Stimulated activated effector memory CD8-positive, alpha-beta T cell treated with anti-CD3 and anti-CD28 coated beads, Interleukin-12 subunit alpha, Interleukin-12 subunit beta, amount 100 ng/mL, for 72 hours (primary cell): ENCODE measurements around the gene RBM19.
A peak's percentile ranks its signal among the peaks of the same experiment; 100 is the strongest.
"Not testable (repeated sequence)": the region's sequence is repeated elsewhere in the genome, so short reads cannot be mapped to it uniquely, and the experiment has no call there.

Experiments used
- ATAC-seq: fragments of 150-1000 bp; cut with Tn5 transposase; 2 replicates; pipeline ENCODE4 v1.10.0; 2021
- DNase-seq, 2 donors: peaks; one replicate each; pipeline ENCODE4 v3.0.0; 2021 to 2022; ENCODE audit warnings: low spot score in 2 of 2
- H3K27ac Mint-ChIP-seq: one replicate; pipeline ENCODE4 v1.8.0; 2022; ENCODE audit warnings: mild to moderate bottlenecking, mixed read lengths
- H3K36me3 Mint-ChIP-seq: one replicate; pipeline ENCODE4 v1.8.0; 2022; ENCODE audit warnings: mild to moderate bottlenecking, mixed read lengths
- H3K4me1 Mint-ChIP-seq: one replicate; pipeline ENCODE4 v1.8.0; 2022; ENCODE audit warnings: mixed read lengths
- H3K4me3 Mint-ChIP-seq: one replicate; pipeline ENCODE4 v1.8.0; 2022; ENCODE audit warnings: mild to moderate bottlenecking, mixed read lengths
- H3K9me3 Mint-ChIP-seq: one replicate; pipeline ENCODE4 v1.8.0; 2022; ENCODE audit warnings: mixed read lengths

RBM19 gene

GRCh38 chr12:113825705-113826104, 140.4 kb downstream of the RBM19 start:
- no peak for ATAC-seq
- H3K27ac Mint-ChIP-seq = peak overlapping the region; percentile 59
- no peak for DNase-seq
- H3K36me3 Mint-ChIP-seq = peaks cover 8% of the 10 kb centered on the region
- H3K4me3 Mint-ChIP-seq = no peak overlapping the region
- no peaks in the 10 kb centered on the region for H3K9me3 Mint-ChIP-seq
- no peaks in the 10 kb centered on the region for H3K4me1 Mint-ChIP-seq

GRCh38 chr12:113823816-113824215, 142.3 kb downstream of the RBM19 start:
- Mint-ChIP-seq H3K27ac (peak overlapping the region; percentile 9), H3K36me3 (peaks cover 23% of the 10 kb centered on the region), H3K4me1 (no peaks in the 10 kb centered on the region), H3K4me3 (no peak overlapping the region), H3K9me3 (no peaks in the 10 kb centered on the region)
- ATAC-seq (no peak), DNase-seq (no peak)

- H3K4me1 Mint-ChIP-seq = no peaks in the 10 kb centered on the region
- ATAC-seq (no peak), DNase-seq (no peak)
- no peak overlapping the region for H3K4me3 Mint-ChIP-seq
- peaks cover 30% of the 10 kb centered on the region for H3K36me3 Mint-ChIP-seq
- H3K9me3 Mint-ChIP-seq = no peaks in the 10 kb centered on the region
- H3K27ac Mint-ChIP-seq = peak overlapping the region; percentile 9
Measured at GRCh38 chr12:113823016-113823415, 143.1 kb downstream of the RBM19 start.

- peak overlapping the region; percentile 67 for H3K27ac Mint-ChIP-seq
- ATAC-seq (no peak), DNase-seq (no peak)
- H3K9me3 Mint-ChIP-seq = no peaks in the 10 kb centered on the region
- H3K36me3 Mint-ChIP-seq = peaks cover 49% of the 10 kb centered on the region
- H3K4me3 Mint-ChIP-seq = no peak overlapping the region
- no peaks in the 10 kb centered on the region for H3K4me1 Mint-ChIP-seq
Measured at GRCh38 chr12:113820842-113821241, 145.3 kb downstream of the RBM19 start.

GRCh38 chr12:113820309-113820708, 145.8 kb downstream of the RBM19 start:
- Mint-ChIP-seq H3K27ac (peak overlapping the region; percentile 67), H3K4me1 (no peaks in the 10 kb centered on the region), H3K9me3 (no peaks in the 10 kb centered on the region), H3K4me3 (no peak overlapping the region), H3K36me3 (peaks cover 49% of the 10 kb centered on the region)
- DNase-seq (no peak), ATAC-seq (no peak)

- Mint-ChIP-seq H3K9me3 (no peaks in the 10 kb centered on the region), H3K27ac (peak overlapping the region; percentile 63), H3K36me3 (peaks cover 53% of the 10 kb centered on the region), H3K4me1 (no peaks in the 10 kb centered on the region), H3K4me3 (no peak overlapping the region)
- DNase-seq = no peak
- ATAC-seq = no peak
Measured at GRCh38 chr12:113819495-113819894, 146.6 kb downstream of the RBM19 start.

GRCh38 chr12:113818833-113819232, 147.3 kb downstream of the RBM19 start:
- ATAC-seq (no peak), DNase-seq (no peak)
- Mint-ChIP-seq H3K36me3 (peaks cover 57% of the 10 kb centered on the region), H3K4me1 (no peaks in the 10 kb centered on the region), H3K4me3 (no peak overlapping the region), H3K9me3 (no peaks in the 10 kb centered on the region), H3K27ac (peak overlapping the region; percentile 63)

- Mint-ChIP-seq H3K4me1 (no peaks in the 10 kb centered on the region), H3K27ac (no peak overlapping the region), H3K36me3 (peaks cover 56% of the 10 kb centered on the region), H3K9me3 (no peaks in the 10 kb centered on the region), H3K4me3 (no peak overlapping the region)
- ATAC-seq = no peak
- DNase-seq = no peak
Measured at GRCh38 chr12:113818283-113818682, 147.8 kb downstream of the RBM19 start.

GRCh38 chr12:113816866-113817265, 149.3 kb downstream of the RBM19 start:
- no peak for DNase-seq
- H3K4me3 Mint-ChIP-seq = no peak overlapping the region
- H3K27ac Mint-ChIP-seq = no peak overlapping the region
- no peaks in the 10 kb centered on the region for H3K9me3 Mint-ChIP-seq
- peaks cover 52% of the 10 kb centered on the region for H3K36me3 Mint-ChIP-seq
- no peak for ATAC-seq
- no peaks in the 10 kb centered on the region for H3K4me1 Mint-ChIP-seq

- no peaks in the 10 kb centered on the region for H3K9me3 Mint-ChIP-seq
- peaks cover 48% of the 10 kb centered on the region for H3K36me3 Mint-ChIP-seq
- DNase-seq (no peak), ATAC-seq (peak; percentile 29)
- no peak overlapping the region for H3K4me3 Mint-ChIP-seq
- H3K4me1 Mint-ChIP-seq = no peaks in the 10 kb centered on the region
- H3K27ac Mint-ChIP-seq = peak overlapping the region; percentile 30
Measured at GRCh38 chr12:113815031-113815430, 151.1 kb downstream of the RBM19 start.

GRCh38 chr12:113813229-113813541, 152.9 kb downstream of the RBM19 start:
- DNase-seq (no peak), ATAC-seq (no peak)
- Mint-ChIP-seq H3K27ac (no peak overlapping the region), H3K4me3 (no peak overlapping the region), H3K9me3 (peaks cover 4% of the 10 kb centered on the region), H3K4me1 (no peaks in the 10 kb centered on the region), H3K36me3 (peaks cover 40% of the 10 kb centered on the region)

- peaks cover 36% of the 10 kb centered on the region for H3K36me3 Mint-ChIP-seq
- no peak overlapping the region for H3K4me3 Mint-ChIP-seq
- DNase-seq = no peak
- peaks cover 4% of the 10 kb centered on the region for H3K9me3 Mint-ChIP-seq
- H3K27ac Mint-ChIP-seq = no peak overlapping the region
- no peaks in the 10 kb centered on the region for H3K4me1 Mint-ChIP-seq
- no peak for ATAC-seq
Measured at GRCh38 chr12:113812411-113813228, 153.5 kb downstream of the RBM19 start.

GRCh38 chr12:113809462-113810220, 156.5 kb downstream of the RBM19 start:
- H3K4me1 Mint-ChIP-seq, H3K4me3 Mint-ChIP-seq, DNase-seq, H3K27ac Mint-ChIP-seq, ATAC-seq, H3K9me3 Mint-ChIP-seq: not testable (repeated sequence)
- H3K36me3 Mint-ChIP-seq = peaks cover 19% of the 10 kb centered on the region

- DNase-seq = no peak
Measured at GRCh38 chr12:113808095-113808951, 157.8 kb downstream of the RBM19 start.

GRCh38 chr12:113805673-113806072, 160.5 kb downstream of the RBM19 start:
- ATAC-seq = peak; percentile 19
- DNase-seq = no peak
- Mint-ChIP-seq H3K4me1 (no peaks in the 10 kb centered on the region), H3K27ac (peak overlapping the region; percentile 35), H3K36me3 (peaks cover 8% of the 10 kb centered on the region), H3K4me3 (no peak overlapping the region), H3K9me3 (peaks cover 9% of the 10 kb centered on the region)

More at GRCh38 chr12:113808095-113808951, 157.8 kb downstream of the RBM19 start:
- Mint-ChIP-seq H3K4me1 (no peaks in the 10 kb centered on the region), H3K27ac (no peak overlapping the region), H3K36me3 (peaks cover 13% of the 10 kb centered on the region), H3K9me3 (peaks cover 9% of the 10 kb centered on the region), H3K4me3 (no peak overlapping the region)
- ATAC-seq = no peak
